T47D (cell line): ENCODE measurements around the gene ITIH6.
"Not testable (repeated sequence)": the region's sequence is repeated elsewhere in the genome, so short reads cannot be mapped to it uniquely, and the experiment has no call there.

Experiments
- DNase-seq, 2 experiments: peaks; one replicate each; pipeline versions ENCODE4 v3.0.0 to v3.0.0-alpha.2; 2011 to 2012; ENCODE audit warnings: low read depth in 1 of 2, low spot score in 1 of 2
- JUND ChIP-seq: IDR thresholded peaks from 2 replicates; pipeline ENCODE4 v1.6.1; 2012; ENCODE audit warnings: low read depth
- in situ Hi-C: cut with HindIII; loops from 2 replicates; pipeline ENCODE4 v1.10.0; 2016; ENCODE audit warnings: low sequenced_read_pairs, low pct_unique_long_range_greater_than_20kb

ITIH6 gene

GRCh38 chrX:54786967-54787366 is 11.1 kb downstream of the ITIH6 start:
- peak; percentile 35 to 76 for DNase-seq
- in situ Hi-C loops: no loop called here
- no peak for TF ChIP-seq JUND

- in situ Hi-C loops: no loop called here
- no peak for TF ChIP-seq JUND
- peak in 1 of 2 experiments; percentile 65 for DNase-seq
Observed at GRCh38 chrX:54785901-54786300, 12.2 kb downstream of the ITIH6 start.

- TF ChIP-seq JUND: no peak
- in situ Hi-C loops: no loop called here
- DNase-seq: no peak
Observed at GRCh38 chrX:54776987-54777672, 20.9 kb downstream of the ITIH6 start.

GRCh38 chrX:54776061-54776460 is 22.0 kb downstream of the ITIH6 start:
- TF ChIP-seq JUND: no peak
- no peak for DNase-seq
- in situ Hi-C loops: no loop called here

DNA sequence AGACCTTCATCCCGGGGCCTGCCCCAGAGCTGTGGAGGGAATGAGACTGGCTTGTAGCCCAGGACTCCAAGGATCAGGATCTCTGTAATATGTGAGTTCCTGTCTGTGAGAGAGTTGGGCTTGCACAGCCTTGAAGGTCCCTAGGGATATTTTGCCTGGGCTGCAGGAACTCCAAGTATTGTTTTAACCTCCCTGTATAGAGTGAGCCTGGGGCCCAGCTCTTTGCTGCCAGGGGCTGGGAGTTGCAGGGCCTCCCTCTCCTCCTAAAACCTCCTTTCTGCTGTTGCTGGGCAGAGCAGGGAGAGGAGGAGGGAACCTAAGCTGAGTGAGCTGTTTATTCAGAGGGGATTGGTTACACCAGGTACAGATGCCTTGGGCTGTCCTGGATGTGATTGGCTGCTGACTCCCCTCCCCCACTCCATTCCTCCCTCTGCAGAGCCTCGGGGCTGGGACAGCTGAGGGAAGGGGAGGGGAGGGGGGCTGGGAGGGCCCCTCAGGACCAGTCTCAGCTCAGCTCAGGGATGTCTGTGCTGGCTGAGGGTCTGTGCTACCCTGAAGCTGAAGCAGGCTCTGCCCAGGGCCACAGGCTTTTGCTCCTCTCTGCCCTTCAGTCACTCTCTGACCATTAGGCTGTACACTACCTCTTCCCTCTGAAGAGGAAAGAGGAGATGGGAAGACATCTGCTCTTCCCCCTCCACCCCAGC is 23.5 kb downstream of the ITIH6 start:
- DNase-seq: peak in 1 of 2 experiments; percentile 78
- in situ Hi-C loops: not testable (repeated sequence)

DNA sequence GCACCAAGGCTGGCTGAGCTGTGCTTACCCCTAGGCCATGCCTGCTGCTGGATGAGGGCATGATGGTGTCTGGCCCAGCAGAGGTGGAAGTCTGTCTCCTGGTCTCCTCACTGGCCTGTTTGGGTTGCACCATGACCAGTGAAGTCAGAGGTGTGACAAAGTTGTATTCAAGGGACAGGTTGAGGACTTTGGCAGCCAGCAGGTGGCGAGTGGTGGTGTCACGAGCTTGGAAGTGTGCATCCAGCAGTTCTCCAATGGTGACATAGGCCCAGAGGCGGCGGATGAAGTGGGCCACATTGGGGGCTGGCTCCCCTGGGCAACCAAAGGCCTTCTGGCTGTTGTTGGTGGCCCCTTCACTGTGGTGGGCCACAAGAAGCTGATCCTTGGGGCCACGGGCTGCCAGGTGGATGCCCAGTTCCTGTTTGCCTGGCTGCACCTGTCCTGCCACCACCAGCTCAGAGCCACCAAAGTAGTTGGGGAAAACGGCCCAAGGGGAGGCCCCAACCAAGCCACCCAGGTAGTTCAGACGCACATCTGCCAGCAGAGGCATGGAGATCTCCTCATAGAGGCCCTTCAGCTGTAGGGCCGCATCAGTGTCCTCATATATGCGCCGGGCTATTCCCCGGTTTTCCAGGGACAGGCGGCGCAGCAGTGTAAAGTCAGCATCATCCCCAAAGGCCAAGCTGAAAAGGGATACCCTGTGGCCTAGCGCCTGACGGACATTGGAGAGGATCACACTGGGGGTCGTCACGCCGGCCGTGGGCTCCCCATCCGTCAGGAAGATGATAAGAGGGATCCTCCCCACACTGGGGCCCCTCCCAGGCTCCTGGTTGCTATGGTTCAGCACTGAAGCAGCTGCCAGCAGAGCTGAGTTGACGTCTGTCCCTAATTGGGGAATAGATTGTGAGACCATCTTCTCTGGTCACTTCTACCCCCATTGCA is 39.7 kb downstream of the ITIH6 start:
- no peak for TF ChIP-seq JUND
- in situ Hi-C loops: no loop called here
- peak in 1 of 2 experiments; percentile 58 for DNase-seq

DNA sequence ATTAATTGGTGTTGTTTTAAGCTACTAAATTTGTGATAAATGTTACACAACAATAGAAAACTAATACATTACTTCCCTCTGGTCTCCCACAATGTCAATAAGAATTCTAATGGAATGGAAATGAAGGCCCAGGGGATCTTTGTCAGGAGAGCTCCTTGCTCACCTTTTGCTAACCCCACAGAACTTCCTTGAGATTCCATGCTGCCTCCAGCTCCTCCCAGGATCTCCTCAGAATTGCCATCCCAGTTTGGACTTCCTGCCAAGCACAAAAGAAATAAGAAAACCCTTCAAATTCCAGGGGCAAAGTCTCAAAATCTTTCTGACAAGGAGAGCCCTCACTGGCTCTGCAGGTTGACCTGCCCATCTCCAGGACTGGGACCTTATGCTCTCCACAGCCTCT is 43.2 kb downstream of the ITIH6 start:
- in situ Hi-C loops: no loop called here
- no peak for TF ChIP-seq JUND

DNA sequence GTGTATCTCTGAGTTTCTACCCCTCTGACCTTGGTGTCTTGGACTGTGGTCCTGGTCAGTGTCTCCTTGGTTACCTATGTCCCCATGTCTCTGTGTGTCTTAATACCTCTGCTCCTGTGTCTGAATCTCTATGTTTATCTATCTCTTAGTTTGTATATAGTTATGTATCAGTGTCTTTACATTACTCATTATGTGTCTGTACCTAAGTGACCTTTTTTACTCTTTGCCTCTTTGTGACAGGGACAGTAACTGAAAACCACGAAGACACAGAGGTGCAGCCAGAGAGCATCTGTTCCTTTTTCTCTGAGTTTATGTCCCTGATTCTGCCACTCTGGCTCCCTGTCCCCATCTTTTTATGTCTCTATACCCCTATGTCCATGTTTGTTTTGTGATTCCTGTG is 49.4 kb downstream of the ITIH6 start:
- DNase-seq: no peak
- TF ChIP-seq JUND: no peak
- in situ Hi-C loops: no loop called here

More for the DNA sequence above, 43.2 kb downstream of the ITIH6 start:
- no peak for DNase-seq

GRCh38 chrX:54747733-54748393 is 50.2 kb downstream of the ITIH6 start:
- no peak for TF ChIP-seq JUND
- peak in 1 of 2 experiments; percentile 87 for DNase-seq
- in situ Hi-C loops: no loop called here

DNA sequence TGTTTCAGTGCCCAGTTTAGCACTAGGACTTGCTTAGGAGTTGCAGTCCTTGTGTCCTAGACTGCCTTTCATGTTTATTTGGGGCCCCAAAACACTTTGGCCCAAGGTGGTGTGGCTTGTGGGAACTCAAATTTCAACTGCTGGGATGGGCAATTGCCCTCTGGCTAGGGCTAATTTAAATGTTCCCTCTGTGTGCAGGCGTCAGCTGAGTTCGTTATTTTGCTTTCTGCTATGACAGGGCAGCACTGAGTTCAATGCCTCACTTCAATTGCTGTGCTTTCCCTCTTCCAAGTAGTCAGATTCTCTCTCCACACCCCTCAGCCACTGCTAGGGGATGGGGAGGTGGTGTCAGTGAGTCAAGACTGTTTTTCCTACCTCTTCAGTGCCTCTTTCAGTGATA is 51.1 kb downstream of the ITIH6 start:
- in situ Hi-C loops: no loop called here
- TF ChIP-seq JUND: no peak
- peak in 1 of 2 experiments; percentile 56 for DNase-seq

DNA sequence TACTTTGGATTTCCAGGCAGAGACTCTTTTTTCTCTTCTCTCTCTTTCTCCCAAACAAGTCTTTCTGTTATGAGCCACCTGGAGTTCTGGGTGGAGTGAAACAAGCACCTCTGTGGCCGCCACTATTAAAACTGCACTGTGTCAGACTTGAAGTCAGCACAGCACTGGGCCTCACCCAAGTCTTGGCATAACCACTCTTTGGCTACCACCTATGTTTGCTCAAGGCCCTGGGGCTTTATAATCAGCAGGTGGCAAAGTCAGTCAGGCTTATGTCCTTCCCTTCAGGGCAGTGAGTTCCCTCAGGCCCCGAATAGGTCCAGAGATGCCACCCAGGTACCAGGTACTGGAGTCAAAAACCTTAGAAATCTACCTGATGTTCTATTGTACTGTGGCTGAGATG is 52.4 kb downstream of the ITIH6 start:
- in situ Hi-C loops: no loop called here
- peak in 1 of 2 experiments; percentile 64 for DNase-seq
- no peak for TF ChIP-seq JUND

GRCh38 chrX:54738567-54738966 is 59.5 kb downstream of the ITIH6 start:
- DNase-seq, in situ Hi-C loops: not testable (repeated sequence)

GRCh38 chrX:54736298-54736942 is 61.6 kb downstream of the ITIH6 start:
- in situ Hi-C loops, DNase-seq: not testable (repeated sequence)
